ENCODE results near the gene CCN2.

The CCN2 gene

DNA sequence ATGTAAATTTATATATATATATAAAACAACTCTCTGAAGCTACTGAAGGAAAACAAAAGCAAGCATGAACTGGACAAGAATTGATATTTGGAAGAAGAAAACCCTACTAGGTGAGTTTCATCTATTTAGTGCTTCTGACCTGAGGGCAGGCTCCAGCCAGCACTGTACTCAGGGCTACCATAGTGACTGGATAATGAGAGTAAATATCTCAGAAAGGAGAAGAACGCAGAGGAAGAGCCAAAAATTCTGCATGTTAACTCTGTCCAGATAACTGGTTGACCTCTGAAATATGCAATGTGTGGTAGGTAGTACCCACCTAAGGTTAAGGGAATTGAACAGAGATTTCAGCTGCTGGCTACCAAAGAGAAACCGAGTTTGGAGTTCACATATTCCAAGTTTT is 41.4 kb upstream of the CCN2 start:
- DNase-seq (ENCODE audit: insufficient read length, low spot score) (no peak), FAIRE-seq (no peak)
- TF ChIP-seq CTCF (IDR thresholded peaks at IDR 0.05; ENCODE audit: insufficient read depth, missing control alignments): no peak

- FAIRE-seq (no peak), DNase-seq (ENCODE audit: insufficient read length, low spot score) (no peak)
- TF ChIP-seq CTCF (IDR thresholded peaks at IDR 0.05; ENCODE audit: insufficient read depth, missing control alignments): no peak
Observed at GRCh38 chr6:131989036-131989435, 37.9 kb upstream of the CCN2 start.

GRCh38 chr6:131982740-131983259 is 31.6 kb upstream of the CCN2 start:
- DNase-seq (ENCODE audit: insufficient read length, low spot score): no peak
- no peak for TF ChIP-seq CTCF (IDR thresholded peaks at IDR 0.05; ENCODE audit: insufficient read depth, missing control alignments)
- no peak for FAIRE-seq

GRCh38 chr6:131981624-131981978 is 30.4 kb upstream of the CCN2 start:
- TF ChIP-seq CTCF (IDR thresholded peaks at IDR 0.05; ENCODE audit: insufficient read depth, missing control alignments): no peak
- FAIRE-seq (no peak), DNase-seq (ENCODE audit: insufficient read length, low spot score) (no peak)

GRCh38 chr6:131980791-131981623 is 29.8 kb upstream of the CCN2 start:
- FAIRE-seq (no peak), DNase-seq (ENCODE audit: insufficient read length, low spot score) (no peak)
- TF ChIP-seq CTCF (IDR thresholded peaks at IDR 0.05; ENCODE audit: insufficient read depth, missing control alignments): no peak

DNA sequence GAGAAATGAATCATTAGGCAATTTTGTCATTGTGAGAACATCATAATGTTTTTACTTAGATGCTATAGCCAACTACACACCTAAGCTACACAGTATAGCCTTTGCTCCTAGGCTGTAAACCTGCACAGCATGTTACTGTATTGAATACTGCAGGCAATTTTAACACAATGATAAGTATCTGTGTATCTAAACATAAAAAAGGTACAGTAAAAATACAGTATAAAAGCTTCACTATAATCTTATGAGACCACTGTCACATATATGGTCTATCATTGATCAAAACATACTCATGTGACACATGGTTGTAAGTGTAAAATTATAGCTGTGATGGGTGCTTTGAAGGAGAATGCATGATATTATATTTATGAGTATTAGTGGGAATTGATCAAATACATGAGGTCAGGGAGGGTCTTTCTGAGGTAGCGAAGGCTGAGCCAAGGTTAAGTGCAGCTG is 29.2 kb upstream of the CCN2 start:
- FAIRE-seq: no peak

More for the DNA sequence above, 29.2 kb upstream of the CCN2 start:
- no peak for TF ChIP-seq CTCF (IDR thresholded peaks at IDR 0.05; ENCODE audit: insufficient read depth, missing control alignments)
- no peak for DNase-seq (ENCODE audit: insufficient read length, low spot score)
